Fibroblast of gingiva (primary cell): ENCODE data around the gene POLRMT.

Experiments
- DNase-seq: peaks from one replicate; pipeline ENCODE4 v3.0.0-alpha.2; 2011; ENCODE audit warnings: low read depth

POLRMT gene

GRCh38 chr19:579111-579841 lies 54.1 kb downstream of the POLRMT start:
- no peak for DNase-seq

GRCh38 chr19:577439-578392 lies 55.6 kb downstream of the POLRMT start:
- DNase-seq: no peak

GRCh38 chr19:576768-577438 lies 56.4 kb downstream of the POLRMT start:
- no peak for DNase-seq

- peak; percentile 24 for DNase-seq
These were observed 57.5 kb downstream of the POLRMT start for GRCh38 chr19:575527-576506.

GRCh38 chr19:574658-575526 lies 58.4 kb downstream of the POLRMT start:
- DNase-seq: peak; percentile 58

- DNase-seq: no peak
These were observed 59.9 kb downstream of the POLRMT start for GRCh38 chr19:573519-573825.

- peak; percentile 48 for DNase-seq
These were observed 60.4 kb downstream of the POLRMT start for GRCh38 chr19:572743-573518.

GRCh38 chr19:572140-572742 lies 61.1 kb downstream of the POLRMT start, which contains the start of gene BSG:
TSS of gene BSG (plus strand) at chr19:572596. CDS start at chr19:572635, 39 bp downstream.
- DNase-seq: peak; percentile 97

- DNase-seq: no peak
These were observed 61.8 kb downstream of the POLRMT start for GRCh38 chr19:571566-571974.

GRCh38 chr19:570937-571565 lies 62.3 kb downstream of the POLRMT start:
- DNase-seq: peak; percentile 23

- no peak for DNase-seq
These were observed 63.1 kb downstream of the POLRMT start for GRCh38 chr19:570251-570686.

- DNase-seq: no peak
These were observed 65.9 kb downstream of the POLRMT start for GRCh38 chr19:567296-567900.
